ENCODE measurements around the gene GLYR1. TPM values are rescaled to one million over a fixed set of nuclear protein-coding genes. Genes with fewer than 3 reads are reported as not detected.

The GLYR1 gene
- total RNA-seq, 2 donors from 2014 or later: 112 to 134 TPM

DNA sequence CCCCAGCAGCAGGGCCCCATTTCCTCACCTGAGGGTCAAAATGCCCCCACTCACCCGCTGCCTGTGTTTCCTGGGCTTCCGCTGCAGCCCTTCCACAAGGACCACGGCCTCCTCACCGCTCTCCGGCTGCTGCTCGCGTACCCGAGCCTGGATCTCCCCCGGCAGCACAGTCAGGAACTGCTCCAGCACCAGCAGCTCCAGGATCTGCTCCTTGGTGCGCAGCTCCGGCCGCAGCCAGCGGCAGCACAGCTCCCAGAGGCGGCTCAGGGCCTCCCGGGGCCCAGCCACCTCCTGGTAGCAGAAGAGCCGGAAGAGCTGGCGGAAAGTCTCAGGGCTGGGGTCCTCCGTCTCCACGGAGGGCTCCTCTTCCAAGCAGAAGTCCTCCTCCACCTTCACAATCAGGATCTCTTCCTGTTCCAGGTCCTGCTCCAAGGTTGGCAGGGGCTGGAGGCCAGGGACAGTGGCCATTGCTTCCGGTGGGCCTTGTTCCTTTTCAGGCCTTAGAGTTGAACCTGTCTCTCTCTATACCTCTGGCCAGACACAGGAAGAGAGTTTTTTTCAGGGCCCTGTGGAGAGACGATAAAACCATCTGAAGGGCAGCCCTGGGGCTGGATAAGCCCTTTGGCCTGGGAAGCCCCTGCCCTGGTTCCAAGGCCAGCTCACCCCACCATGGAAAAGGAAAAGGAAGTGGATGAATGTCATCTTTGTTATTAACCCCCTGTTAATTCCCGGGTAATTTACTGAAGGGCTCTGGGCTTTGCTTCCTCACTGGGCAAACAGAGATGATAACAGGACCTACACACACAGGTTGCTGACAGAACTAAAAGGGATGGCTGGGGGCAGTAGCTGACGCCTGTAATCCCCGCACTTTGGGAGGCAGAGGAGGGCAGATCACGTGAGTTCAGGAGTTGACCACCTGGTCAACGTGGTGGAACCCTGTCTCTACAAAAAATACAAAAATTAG, 81.3 kb downstream of the GLYR1 start:
- intact Hi-C loops (cut with DNase I): no loop called here
- H3K9me3 ChIP-seq: no peaks in the 10 kb centered on the region
- DNase-seq: no peak
- peak overlapping the region; percentile 90 for H3K27ac ChIP-seq
- TF ChIP-seq, protein P1, sequence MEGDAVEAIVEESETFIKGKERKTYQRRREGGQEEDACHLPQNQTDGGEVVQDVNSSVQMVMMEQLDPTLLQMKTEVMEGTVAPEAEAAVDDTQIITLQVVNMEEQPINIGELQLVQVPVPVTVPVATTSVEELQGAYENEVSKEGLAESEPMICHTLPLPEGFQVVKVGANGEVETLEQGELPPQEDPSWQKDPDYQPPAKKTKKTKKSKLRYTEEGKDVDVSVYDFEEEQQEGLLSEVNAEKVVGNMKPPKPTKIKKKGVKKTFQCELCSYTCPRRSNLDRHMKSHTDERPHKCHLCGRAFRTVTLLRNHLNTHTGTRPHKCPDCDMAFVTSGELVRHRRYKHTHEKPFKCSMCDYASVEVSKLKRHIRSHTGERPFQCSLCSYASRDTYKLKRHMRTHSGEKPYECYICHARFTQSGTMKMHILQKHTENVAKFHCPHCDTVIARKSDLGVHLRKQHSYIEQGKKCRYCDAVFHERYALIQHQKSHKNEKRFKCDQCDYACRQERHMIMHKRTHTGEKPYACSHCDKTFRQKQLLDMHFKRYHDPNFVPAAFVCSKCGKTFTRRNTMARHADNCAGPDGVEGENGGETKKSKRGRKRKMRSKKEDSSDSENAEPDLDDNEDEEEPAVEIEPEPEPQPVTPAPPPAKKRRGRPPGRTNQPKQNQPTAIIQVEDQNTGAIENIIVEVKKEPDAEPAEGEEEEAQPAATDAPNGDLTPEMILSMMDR (IDR thresholded peaks at IDR 0.05): no peak
- peaks cover 15% of the 10 kb centered on the region for H3K4me1 ChIP-seq
- H3K9ac ChIP-seq (ENCODE audit: low read depth in 2 of 2, low read length in 2 of 2): peak overlapping the region; percentile 87 to 96
- H3K27me3 ChIP-seq: no peaks in the 10 kb centered on the region
- H3K4me3 ChIP-seq: peak overlapping the region; percentile 97
- no peaks in the 10 kb centered on the region for H3K36me3 ChIP-seq

DNA sequence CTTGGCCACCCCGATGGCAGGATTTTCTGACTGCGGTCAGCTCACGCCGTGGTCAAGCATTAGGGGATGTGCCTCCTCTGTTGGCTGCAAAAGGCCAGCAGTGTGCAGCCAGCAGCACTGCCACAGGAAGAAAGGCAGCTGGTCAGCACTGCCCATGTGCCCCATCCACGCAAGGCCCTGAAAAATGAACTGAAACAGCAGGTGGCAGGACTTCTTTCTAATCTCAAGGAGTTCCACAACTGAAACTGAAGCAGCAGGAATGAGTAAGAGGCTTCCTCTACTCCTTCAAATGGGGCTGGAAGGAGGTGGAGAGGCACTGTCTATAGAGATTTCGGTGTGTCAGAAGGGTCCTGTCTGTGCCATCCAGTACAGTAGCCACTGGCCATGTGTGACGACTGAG, 83.3 kb downstream of the GLYR1 start:
- H3K9me3 ChIP-seq: no peaks in the 10 kb centered on the region
- peaks cover 7% of the 10 kb centered on the region for H3K36me3 ChIP-seq
- intact Hi-C loops (cut with DNase I): no loop called here
- no peak overlapping the region for H3K4me3 ChIP-seq
- peaks cover 15% of the 10 kb centered on the region for H3K4me1 ChIP-seq
- H3K27ac ChIP-seq: no peak overlapping the region
- TF ChIP-seq, protein P1 (IDR thresholded peaks at IDR 0.05): no peak
- H3K9ac ChIP-seq (ENCODE audit: low read depth in 2 of 2, low read length in 2 of 2): no peak overlapping the region
- no peaks in the 10 kb centered on the region for H3K27me3 ChIP-seq
- DNase-seq: no peak

DNA sequence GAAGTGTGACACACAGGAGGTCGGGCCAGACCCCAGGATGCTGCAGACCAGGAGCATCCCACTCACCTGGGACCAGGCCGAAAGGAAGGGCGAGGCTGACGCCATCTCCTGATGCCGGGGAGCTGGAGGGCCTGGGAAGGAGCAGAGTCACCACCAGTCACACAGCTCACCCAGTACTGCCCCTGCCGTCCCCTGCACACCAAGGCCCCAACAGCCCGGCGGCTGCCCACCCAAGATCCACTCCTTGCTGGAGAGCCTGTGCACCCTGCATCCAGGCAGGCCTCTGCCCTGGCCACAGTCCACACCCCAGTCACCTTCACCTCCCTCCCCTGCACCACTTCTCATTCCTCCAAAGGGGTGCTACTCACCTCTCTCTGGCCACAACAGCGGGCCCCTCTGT, 84.9 kb downstream of the GLYR1 start:
- H3K36me3 ChIP-seq: peaks cover 7% of the 10 kb centered on the region
- no peak overlapping the region for H3K27ac ChIP-seq
- H3K27me3 ChIP-seq: no peaks in the 10 kb centered on the region
- intact Hi-C loops (cut with DNase I): no loop called here
- TF ChIP-seq, protein P1 (IDR thresholded peaks at IDR 0.05): no peak
- no peak overlapping the region for H3K4me3 ChIP-seq
- DNase-seq: no peak
- peaks cover 11% of the 10 kb centered on the region for H3K4me1 ChIP-seq
- H3K9me3 ChIP-seq: no peaks in the 10 kb centered on the region
- no peak overlapping the region for H3K9ac ChIP-seq (ENCODE audit: low read depth in 2 of 2, low read length in 2 of 2)

DNA sequence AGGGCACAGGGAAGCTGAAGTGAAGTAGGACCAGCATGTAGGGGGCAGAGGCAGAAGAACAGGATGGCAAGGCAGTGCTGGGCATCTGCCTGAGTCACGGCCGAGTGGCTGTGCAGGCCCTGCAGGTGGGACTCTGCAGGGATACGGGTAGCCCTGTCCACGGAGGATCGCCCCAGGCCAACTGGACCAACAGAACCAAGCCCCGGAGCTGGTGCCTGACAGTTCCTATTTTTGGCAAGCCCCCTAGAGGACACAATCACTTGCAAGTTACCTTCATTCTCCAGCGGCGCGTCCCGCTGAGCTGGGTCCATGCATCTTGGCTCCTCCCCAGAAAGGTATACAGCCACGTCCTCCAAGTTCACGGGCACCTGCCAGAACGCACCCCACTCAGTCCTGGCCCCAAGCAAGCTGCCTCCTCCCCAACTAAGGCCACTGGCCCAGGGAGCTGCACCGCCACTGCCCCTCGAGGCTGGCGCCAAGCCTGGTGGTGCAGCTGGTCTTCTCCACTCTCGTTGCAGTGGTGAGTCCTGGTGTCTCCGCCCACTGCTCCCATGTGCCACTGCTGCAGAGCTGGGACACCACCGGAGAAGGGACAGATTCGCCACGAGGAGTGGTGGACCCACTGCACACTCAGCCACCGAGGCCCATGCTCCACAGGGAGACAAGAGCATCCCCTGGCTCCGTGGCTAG, 86.7 kb downstream of the GLYR1 start:
- TF ChIP-seq, protein P1 (IDR thresholded peaks at IDR 0.05): no peak
- Histone ChIP-seq H3K9ac (ENCODE audit: low read depth in 2 of 2, low read length in 2 of 2) (no peak overlapping the region), H3K4me1 (peaks cover 1% of the 10 kb centered on the region), H3K27me3 (no peaks in the 10 kb centered on the region), H3K36me3 (peaks cover 7% of the 10 kb centered on the region), H3K27ac (no peak overlapping the region), H3K4me3 (no peak overlapping the region), H3K9me3 (no peaks in the 10 kb centered on the region)
- intact Hi-C loops (cut with DNase I): no loop called here
- no peak for DNase-seq

DNA sequence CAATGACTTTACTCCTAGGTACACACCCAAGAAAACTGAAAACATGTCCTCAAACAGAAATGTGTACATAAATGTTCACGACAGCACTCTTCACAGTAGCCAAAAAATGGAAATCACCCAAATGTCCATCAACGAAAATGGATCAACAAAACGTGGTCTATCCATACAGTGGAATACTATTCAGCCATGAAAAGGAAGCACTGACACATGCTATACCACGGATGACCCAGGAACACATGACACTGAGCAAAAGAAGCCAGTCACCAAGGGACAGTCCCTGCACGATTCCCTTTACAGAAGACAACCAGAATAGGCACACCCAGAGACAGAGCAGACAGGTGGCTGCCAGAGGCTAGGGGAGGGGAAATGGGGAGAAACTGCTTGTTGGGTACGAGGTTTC, 91.4 kb downstream of the GLYR1 start:
- Histone ChIP-seq H3K36me3 (peaks cover 11% of the 10 kb centered on the region), H3K9me3 (no peaks in the 10 kb centered on the region), H3K9ac (ENCODE audit: low read depth in 2 of 2, low read length in 2 of 2) (no peak overlapping the region), H3K27me3 (no peaks in the 10 kb centered on the region), H3K4me3 (no peak overlapping the region), H3K27ac (no peak overlapping the region), H3K4me1 (no peaks in the 10 kb centered on the region)
- no peak for DNase-seq
- TF ChIP-seq, protein P1 (IDR thresholded peaks at IDR 0.05): no peak
- intact Hi-C loops (cut with DNase I): no loop called here

Measured in colonic mucosa (tissue), 4 donors.